Measurements from ENCODE around the gene MOB3B. TPM values are rescaled to one million over a fixed set of nuclear protein-coding genes. Genes with fewer than 3 reads are reported as not detected.

The MOB3B gene
- total and polyA plus RNA-seq, 10 of the 15 experiments (the other 5 are each of a cell fraction or from before 2014, with no cell fraction given): 0.44 to 2.7 (median 0.91) TPM

DNA sequence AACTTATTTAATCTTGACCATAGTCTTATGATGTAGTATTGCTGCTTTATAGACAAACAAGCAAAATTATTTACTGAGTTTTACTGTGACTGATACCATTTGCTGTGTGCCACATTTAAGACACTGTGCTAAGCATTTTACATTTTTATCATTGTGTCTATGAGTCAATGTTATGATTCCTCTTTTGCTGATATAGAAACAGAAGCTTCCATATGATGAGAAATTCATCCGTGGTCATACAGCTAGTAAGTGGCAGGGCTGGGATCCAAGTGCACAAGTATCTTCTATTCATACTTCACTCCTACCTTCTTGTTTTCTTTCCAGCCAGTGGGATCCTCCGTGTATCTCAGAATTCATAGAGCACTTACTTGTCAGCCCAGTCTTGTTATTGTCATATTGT lies 22.6 kb downstream of the MOB3B start:
- ChIA-PET SMC1A (ENCODE audit: uncharacterized antibody, unreplicated experiment) (interaction anchor here (1.2 kb wide), 1 partner anchor 12 kb away, joined by 3 read pairs; no protein-coding TSS in a partner anchor), POLR2A (no interaction called here), RAD21 (ENCODE audit: unreplicated experiment) (no interaction called here), CTCF (interaction anchor here (1.0 kb wide), 1 partner anchor 32 kb away, joined by 3 read pairs; no protein-coding TSS in a partner anchor)
- H3K9ac ChIP-seq (ENCODE audit: control insufficient read depth, insufficient read depth, low read length): no peak overlapping the region
- DNase-seq (ENCODE audit: low read depth, low spot score) (no peak), FAIRE-seq (no peak), ATAC-seq (no peak)
- H3K9me3 ChIP-seq (replicated peaks; ENCODE audit: control insufficient read depth, insufficient read depth, low read length): no peaks in the 10 kb centered on the region
- WGBS (ENCODE audit: insufficient coverage, insufficient replicate concordance, low lambda C conversion rate, missing lambda C conversion rate): 33% methylated on average over 2 of the region's 2 CpGs
- H3K27me3 ChIP-seq (replicated peaks in 1 of 2; ENCODE audit: control insufficient read depth in 2 of 2, insufficient read depth in 2 of 2, low read length in 1 of 2): no peaks in the 10 kb centered on the region
- no peaks in the 10 kb centered on the region for H3K36me3 ChIP-seq (ENCODE audit: control insufficient read depth in 2 of 2, insufficient read depth in 2 of 2, low read length in 1 of 2)
- H2AFZ ChIP-seq (ENCODE audit: control insufficient read depth, low read depth, low read length): no peak overlapping the region
- no peaks in the 10 kb centered on the region for H4K20me1 ChIP-seq (ENCODE audit: control insufficient read depth, insufficient read depth)
- H3K4me2 ChIP-seq (ENCODE audit: control insufficient read depth, insufficient read depth): no peak overlapping the region
- BruUV-seq (replicated peaks): no TSS peak
- intact Hi-C loops (cut with micrococcal nuclease; ENCODE audit: unreplicated experiment): no loop called here
- H3K27ac ChIP-seq (ENCODE audit: control insufficient read depth, insufficient read depth): no peak overlapping the region
- no peak overlapping the region for H3K4me3 ChIP-seq
- in situ Hi-C loops (cut with MboI): no loop called here
- H3K79me2 ChIP-seq (ENCODE audit: control insufficient read depth, insufficient read depth, low read length): no peaks in the 10 kb centered on the region
- no peaks in the 10 kb centered on the region for H3K4me1 ChIP-seq (ENCODE audit: control insufficient read depth, insufficient read depth, low read length)
- TF ChIP-seq FOS (IDR thresholded peaks at IDR 0.05; ENCODE audit: borderline replicate concordance, extremely low read depth, insufficient read length): no peak

DNA sequence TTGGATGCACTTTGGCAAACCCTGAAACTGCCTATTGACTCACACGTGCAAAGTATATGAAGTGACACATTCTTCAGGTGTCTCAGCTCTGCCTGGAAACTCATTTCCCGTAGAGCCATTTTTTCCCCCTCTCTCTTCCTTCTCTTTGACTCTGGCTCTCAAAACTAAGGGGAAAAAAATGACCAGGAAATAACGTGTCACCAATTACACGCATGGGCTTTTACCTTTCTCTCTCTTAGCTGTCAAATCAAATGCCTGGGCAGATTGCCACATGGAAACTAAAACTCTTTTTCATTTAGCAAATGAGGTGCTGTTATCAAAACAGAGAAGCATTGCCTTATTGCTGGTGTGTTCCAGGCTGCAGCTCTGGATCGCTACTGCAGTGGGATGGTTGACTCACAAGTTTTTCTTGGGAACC lies 23.9 kb downstream of the MOB3B start:
- Histone ChIP-seq H3K27ac (ENCODE audit: control insufficient read depth, insufficient read depth) (no peak overlapping the region), H3K4me2 (ENCODE audit: control insufficient read depth, insufficient read depth) (no peak overlapping the region), H3K4me3 (no peak overlapping the region), H2AFZ (ENCODE audit: control insufficient read depth, low read depth, low read length) (no peak overlapping the region), H3K4me1 (ENCODE audit: control insufficient read depth, insufficient read depth, low read length) (no peaks in the 10 kb centered on the region), H3K9me3 (replicated peaks; ENCODE audit: control insufficient read depth, insufficient read depth, low read length) (no peaks in the 10 kb centered on the region), H4K20me1 (ENCODE audit: control insufficient read depth, insufficient read depth) (no peaks in the 10 kb centered on the region), H3K79me2 (ENCODE audit: control insufficient read depth, insufficient read depth, low read length) (no peaks in the 10 kb centered on the region), H3K9ac (ENCODE audit: control insufficient read depth, insufficient read depth, low read length) (no peak overlapping the region), H3K27me3 (replicated peaks in 1 of 2; ENCODE audit: control insufficient read depth in 2 of 2, insufficient read depth in 2 of 2, low read length in 1 of 2) (no peaks in the 10 kb centered on the region), H3K36me3 (ENCODE audit: control insufficient read depth in 2 of 2, insufficient read depth in 2 of 2, low read length in 1 of 2) (no peaks in the 10 kb centered on the region)
- intact Hi-C loops (cut with micrococcal nuclease; ENCODE audit: unreplicated experiment) (no loop called here), in situ Hi-C loops (cut with MboI) (no loop called here)
- FAIRE-seq (no peak), ATAC-seq (no peak), DNase-seq (ENCODE audit: low read depth, low spot score) (no peak)
- ChIA-PET POLR2A (interaction anchor here (0.9 kb wide), 1 partner anchor 143 kb away, joined by 9 read pairs; no protein-coding TSS in a partner anchor), RAD21 (ENCODE audit: unreplicated experiment) (no interaction called here), CTCF (no interaction called here), SMC1A (ENCODE audit: uncharacterized antibody, unreplicated experiment) (interaction anchor here (1.1 to 1.7 kb wide), 2 partner anchors 19 to 172 kb away, joined by 3 to 4 read pairs; no protein-coding TSS in a partner anchor)
- BruUV-seq (replicated peaks): no TSS peak
- WGBS (ENCODE audit: insufficient coverage, insufficient replicate concordance, low lambda C conversion rate, missing lambda C conversion rate): 52% methylated on average over 5 of the region's 5 CpGs
- TF ChIP-seq GABPA (IDR thresholded peaks at IDR 0.05; ENCODE audit: low read depth) (no peak), POLR2AphosphoS2 (IDR thresholded peaks at IDR 0.05; ENCODE audit: low read depth, low read length) (no peak), SRF (IDR thresholded peaks at IDR 0.05; ENCODE audit: low read depth in 2 of 2, low read length in 2 of 2) (no peak), BACH1 (IDR thresholded peaks at IDR 0.05; ENCODE audit: borderline replicate concordance) (no peak), CBX3 (IDR thresholded peaks at IDR 0.05; ENCODE audit: borderline replicate concordance, low read depth) (no peak), BHLHE40 (IDR thresholded peaks at IDR 0.05; ENCODE audit: borderline replicate concordance in 1 of 2, low read depth in 2 of 2, low read length in 1 of 2) (no peak), YBX1 (IDR thresholded peaks at IDR 0.05) (no peak), SREBF2 (IDR thresholded peaks at IDR 0.05; ENCODE audit: low read length) (no peak), SMAD5 (IDR thresholded peaks at IDR 0.05; ENCODE audit: low read depth) (no peak), KAT2A (conservative IDR thresholded peaks at IDR 0.05; ENCODE audit: control insufficient read depth, low read depth, low read length) (no peak), RELA (IDR thresholded peaks at IDR 0.05; ENCODE audit: borderline replicate concordance, partially characterized antibody) (no peak)
- TF ChIP-seq, protein P1, sequence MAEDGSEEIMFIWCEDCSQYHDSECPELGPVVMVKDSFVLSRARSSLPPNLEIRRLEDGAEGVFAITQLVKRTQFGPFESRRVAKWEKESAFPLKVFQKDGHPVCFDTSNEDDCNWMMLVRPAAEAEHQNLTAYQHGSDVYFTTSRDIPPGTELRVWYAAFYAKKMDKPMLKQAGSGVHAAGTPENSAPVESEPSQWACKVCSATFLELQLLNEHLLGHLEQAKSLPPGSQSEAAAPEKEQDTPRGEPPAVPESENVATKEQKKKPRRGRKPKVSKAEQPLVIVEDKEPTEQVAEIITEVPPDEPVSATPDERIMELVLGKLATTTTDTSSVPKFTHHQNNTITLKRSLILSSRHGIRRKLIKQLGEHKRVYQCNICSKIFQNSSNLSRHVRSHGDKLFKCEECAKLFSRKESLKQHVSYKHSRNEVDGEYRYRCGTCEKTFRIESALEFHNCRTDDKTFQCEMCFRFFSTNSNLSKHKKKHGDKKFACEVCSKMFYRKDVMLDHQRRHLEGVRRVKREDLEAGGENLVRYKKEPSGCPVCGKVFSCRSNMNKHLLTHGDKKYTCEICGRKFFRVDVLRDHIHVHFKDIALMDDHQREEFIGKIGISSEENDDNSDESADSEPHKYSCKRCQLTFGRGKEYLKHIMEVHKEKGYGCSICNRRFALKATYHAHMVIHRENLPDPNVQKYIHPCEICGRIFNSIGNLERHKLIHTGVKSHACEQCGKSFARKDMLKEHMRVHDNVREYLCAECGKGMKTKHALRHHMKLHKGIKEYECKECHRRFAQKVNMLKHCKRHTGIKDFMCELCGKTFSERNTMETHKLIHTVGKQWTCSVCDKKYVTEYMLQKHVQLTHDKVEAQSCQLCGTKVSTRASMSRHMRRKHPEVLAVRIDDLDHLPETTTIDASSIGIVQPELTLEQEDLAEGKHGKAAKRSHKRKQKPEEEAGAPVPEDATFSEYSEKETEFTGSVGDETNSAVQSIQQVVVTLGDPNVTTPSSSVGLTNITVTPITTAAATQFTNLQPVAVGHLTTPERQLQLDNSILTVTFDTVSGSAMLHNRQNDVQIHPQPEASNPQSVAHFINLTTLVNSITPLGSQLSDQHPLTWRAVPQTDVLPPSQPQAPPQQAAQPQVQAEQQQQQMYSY (CRISPR knock-in tag; IDR thresholded peaks at IDR 0.05): no peak

All from GM12878 (cell line).